HepG2 (cell line): ENCODE results near the gene FAM217B. TPM values are rescaled to one million over a fixed set of nuclear protein-coding genes. Genes with fewer than 3 reads are reported as not detected.

Experiments
- ATAC-seq: fragments of 200-7000 bp; cut with Tn5 transposase; 3 replicates; pipeline ENCODE4 v1.9.1; 2020; ENCODE audit warnings: mild to moderate bottlenecking, moderate library complexity
- BruUV-seq: library from RNA; stranded (reverse); fragments of 400-500 nt; replicated peaks from 2 replicates; lab custom pipeline; 2021; lab: Mats Ljungman, UMichigan
- CTCF ChIA-PET: fragments of 300-600 bp; formaldehyde crosslinking; extraction: SDS; loops from one replicate; lab custom pipeline; 2021; ENCODE audit warnings: low total read pairs, inconsistent platforms, low intra/inter-chr PET ratio; lab: Yijun Ruan, JAX
- POLR2A ChIA-PET: fragments of 350-600 bp; sonication (Branson Sonifier 250); formaldehyde crosslinking; loops from one replicate; lab custom pipeline; 2020; ENCODE audit warnings: antibody characterized with exemption, inconsistent platforms; lab: Yijun Ruan, JAX
- DNase-seq: peaks from one replicate; pipeline ENCODE4 v3.0.0-alpha.2; 2015; ENCODE audit warnings: low spot score
- FAIRE-seq: peaks from 3 replicates; lab custom pipeline; 2011; peaks lifted over from hg19 to GRCh38; lab: Jason Lieb, UNC
- H2AFZ ChIP-seq: one replicate; pipeline ENCODE4 v1.6.1; 2011; ENCODE audit warnings: low read length, inconsistent platforms
- H3K27ac ChIP-seq: fragments of 300-600 bp; 3 replicates; pipeline ENCODE4 v1.8.0; 2011; ENCODE audit warnings: mixed run types, mild to moderate bottlenecking, mixed read lengths, low read length, inconsistent platforms; ENCODE audit not compliant: insufficient read depth; ENCODE audit errors: extremely low read length
- H3K27me3 ChIP-seq, 2 experiments: fragments of 200-600 bp in 1 of 2; 2 replicates in 1 of 2; 3 replicates in 1 of 2; pipeline versions ENCODE4 v1.6.0 to v1.8.0; 2011; ENCODE audit warnings: low read length in 2 of 2, mild to moderate bottlenecking in 2 of 2, moderate library complexity in 2 of 2, inconsistent platforms in 1 of 2; ENCODE audit not compliant: insufficient read depth in 2 of 2, control insufficient read depth in 1 of 2
- H3K36me3 ChIP-seq, 2 experiments: fragments of 200-600 bp in 1 of 2; replicated peaks in 1 of 2; 2 replicates in 1 of 2; 3 replicates in 1 of 2; pipeline versions ENCODE4 v1.5.1 to v1.8.0; 2011; ENCODE audit warnings: low read length in 2 of 2, inconsistent platforms in 1 of 2; ENCODE audit not compliant: insufficient read depth in 2 of 2, control insufficient read depth in 1 of 2
- H3K4me1 ChIP-seq: 2 replicates; pipeline ENCODE4 v1.5.1; 2012; ENCODE audit warnings: low read length, inconsistent platforms; ENCODE audit not compliant: insufficient read depth
- H3K4me2 ChIP-seq: 2 replicates; pipeline ENCODE4 v1.6.0; 2011; ENCODE audit warnings: low read depth, low read length, inconsistent platforms
- H3K4me3 ChIP-seq, 3 experiments: fragments of 200-600 bp in 1 of 3; sonication (generic), shearing (Covaris generic) in 1 of 3; replicated peaks in 1 of 3; 2 replicates each; pipeline ENCODE4 v1.5.1; 2011 to 2016; ENCODE audit warnings: low read length in 3 of 3, inconsistent platforms in 2 of 3, low read depth in 2 of 3, mild to moderate bottlenecking in 2 of 3, control low read depth in 1 of 3, mixed read lengths in 1 of 3; ENCODE audit not compliant: insufficient read depth in 1 of 3
- H3K79me2 ChIP-seq: one replicate; pipeline ENCODE4 v1.6.1; 2011; ENCODE audit warnings: low read length, inconsistent platforms; ENCODE audit not compliant: insufficient read depth
- H3K9ac ChIP-seq: 2 replicates; pipeline ENCODE4 v1.6.0; 2011; ENCODE audit warnings: mild to moderate bottlenecking, low read depth, low read length, inconsistent platforms; ENCODE audit not compliant: insufficient read depth
- H3K9me3 ChIP-seq: 2 replicates; pipeline ENCODE4 v1.5.1; 2012; ENCODE audit warnings: mild to moderate bottlenecking, low read length
- H4K20me1 ChIP-seq: 2 replicates; pipeline ENCODE4 v1.6.0; 2011; ENCODE audit warnings: inconsistent platforms, mild to moderate bottlenecking, low read length, moderate library complexity; ENCODE audit not compliant: insufficient read depth
- ATRX ChIP-seq: sonication (generic); formaldehyde crosslinking; IDR thresholded peaks from 2 replicates; pipeline ENCODE4 v1.4.0; 2020; ENCODE audit warnings: missing genetic modification reagents, borderline replicate concordance
- EHMT2 ChIP-seq: fragments of 200-600 bp; sonication (generic); IDR thresholded peaks from 2 replicates; pipeline ENCODE4 v1.7.0; 2017; ENCODE audit warnings: antibody characterized with exemption, low read depth, low read length, borderline replicate concordance
- ERF ChIP-seq: IDR thresholded peaks from 2 replicates; pipeline ENCODE4 v1.6.1; 2018; ENCODE audit warnings: missing biosample characterization, missing genetic modification reagents
- GABPA ChIP-seq, 2 experiments: IDR thresholded peaks; 2 replicates each; pipeline ENCODE4 v1.6.1; 2011 to 2016; ENCODE audit warnings: low read depth in 2 of 2, low read length in 1 of 2, missing biosample characterization in 1 of 2, missing genetic modification characterization in 1 of 2
- HNRNPLL ChIP-seq: fragments of 200-400 bp; formaldehyde crosslinking; IDR thresholded peaks from 2 replicates; pipeline ENCODE4 v1.6.1; 2017; ENCODE audit warnings: mild to moderate bottlenecking, low read depth, low read length; ENCODE audit not compliant: poor library complexity, severe bottlenecking
- ISX ChIP-seq: sonication (generic); formaldehyde crosslinking; conservative IDR thresholded peaks from 2 replicates; pipeline ENCODE4 v1.5.0; 2020; ENCODE audit warnings: missing genetic modification reagents
- MEIS1 ChIP-seq: sonication (generic); formaldehyde crosslinking; IDR thresholded peaks from 2 replicates; pipeline ENCODE4 v1.9.0; 2021; ENCODE audit warnings: mild to moderate bottlenecking, missing genetic modification reagents, moderate library complexity, borderline replicate concordance
- MZF1 ChIP-seq: sonication (generic); formaldehyde crosslinking; IDR thresholded peaks from 2 replicates; pipeline ENCODE4 v1.8.1; 2023; ENCODE audit warnings: mild to moderate bottlenecking, missing genetic modification reagents, borderline replicate concordance
- SRSF4 ChIP-seq: fragments of 200-400 bp; formaldehyde crosslinking; IDR thresholded peaks from one replicate; pipeline ENCODE4 v1.6.1; 2018; ENCODE audit warnings: mild to moderate bottlenecking, low read depth, low read length, moderate library complexity; ENCODE audit not compliant: poor library complexity, severe bottlenecking
- ZBTB1 ChIP-seq: sonication (generic); formaldehyde crosslinking; IDR thresholded peaks from 2 replicates; pipeline ENCODE4 v1.4.0; 2020; ENCODE audit warnings: missing genetic modification reagents, borderline replicate concordance
- ZFP36L1 ChIP-seq: sonication (generic); formaldehyde crosslinking; IDR thresholded peaks from 2 replicates; pipeline ENCODE4 v1.8.0; 2022; ENCODE audit warnings: mild to moderate bottlenecking, missing genetic modification reagents, moderate library complexity
- ZNF207 ChIP-seq: fragments of 450-650 bp; IDR thresholded peaks from 2 replicates; pipeline ENCODE4 v1.6.1; 2016; ENCODE audit warnings: antibody characterized with exemption, borderline replicate concordance
- ZNF720 ChIP-seq: sonication (generic); formaldehyde crosslinking; IDR thresholded peaks from 2 replicates; pipeline ENCODE4 v1.4.0; 2020; ENCODE audit warnings: missing genetic modification reagents
- whole genome bisulfite sequencing: methylation state at CpG from one replicate; pipeline ENCODE4 v1.1.6; 2017; ENCODE audit warnings: low lambda C conversion rate; 5-methylcytosine and 5-hydroxymethylcytosine counted together
- in situ Hi-C: cut with HindIII; loops from 2 replicates; pipeline ENCODE4 v1.10.0; 2017; ENCODE audit warnings: low pct_unique_long_range_greater_than_20kb; ENCODE audit not compliant: extremely low pct_ligation_motif_present
- intact Hi-C: fragments of 100-400 bp; cut with micrococcal nuclease; formaldehyde crosslinking; loops from one replicate; pipeline ENCODE4 v1.10.0; 2022; ENCODE audit not compliant: unreplicated experiment
- polyA plus RNA-seq, 8 experiments: library from polyadenylated mRNA; depleted of rRNA in 3 of 8; stranded (reverse) in 7 of 8; unstranded in 1 of 8; fragments of >200 nt; fragmentation: Illumina TruSeq in 4 of 8; extraction: Trizol in 4 of 8; gene quantifications; 2 replicates each; pipeline versions ENCODE4 v1.2.1 to v1.2.3, GENCODE V29; 2011 to 2016; ENCODE audit warnings: low read depth in 4 of 8, missing spikeins in 1 of 8, mixed read lengths in 1 of 8; ENCODE audit not compliant: insufficient read depth in 1 of 8
- total RNA-seq, 5 experiments: library from RNA; depleted of rRNA; stranded (reverse); fragments of >200 nt; fragmentation: Illumina TruSeq; extraction: Trizol; gene quantifications; 2 replicates each; pipeline ENCODE4 v1.2.3, GENCODE V29; 2016; ENCODE audit warnings: low read depth in 1 of 5
- TF ChIP-seq, protein P1 (sequence below): sonication (generic); formaldehyde crosslinking; IDR thresholded peaks from 2 replicates; pipeline ENCODE4 v1.8.1; 2023; ENCODE audit warnings: missing genetic modification reagents, inconsistent platforms, borderline replicate concordance

Gene FAM217B
- total and polyA plus RNA-seq, 2 of the 13 experiments (the other 11 are each of a cell fraction or from before 2014, with no cell fraction given) = 11.1 to 14.3 TPM

DNA sequence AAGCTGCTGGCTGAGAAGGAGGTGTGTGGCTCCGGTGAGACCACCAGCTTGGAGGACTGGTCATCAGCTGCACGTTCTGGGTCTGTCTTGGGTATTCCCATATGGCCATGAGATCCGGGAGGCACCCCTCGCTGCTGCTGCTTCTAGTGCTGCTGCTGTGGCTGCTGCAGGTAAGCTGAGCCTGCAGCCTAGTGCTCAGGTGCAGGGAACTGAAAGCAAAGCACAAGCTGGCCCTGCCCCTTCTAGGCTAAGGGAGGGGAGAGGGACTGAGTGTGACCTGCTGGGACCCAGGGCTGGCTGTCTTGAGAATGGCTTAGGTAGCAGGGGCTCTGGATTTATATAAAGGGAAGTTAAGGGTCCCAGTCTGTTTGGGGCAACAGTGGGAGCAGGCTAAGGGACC is 18.4 kb downstream of the FAM217B start:
- H3K4me1 ChIP-seq = no peaks in the 10 kb centered on the region
- no peak for DNase-seq
- H3K79me2 ChIP-seq = no peaks in the 10 kb centered on the region
- H3K27ac ChIP-seq = no peak overlapping the region
- POLR2A ChIA-PET = no interaction called here
- FAIRE-seq = no peak
- CTCF ChIA-PET = no interaction called here
- H3K9ac ChIP-seq = no peak overlapping the region
- H3K27me3 ChIP-seq = no peaks in the 10 kb centered on the region; a peak in 1 of 5 replicates
- intact Hi-C loops (no loop called here), in situ Hi-C loops (no loop called here)
- ATAC-seq = no peak
- H3K9me3 ChIP-seq = no peaks in the 10 kb centered on the region
- H4K20me1 ChIP-seq = no peaks in the 10 kb centered on the region
- H3K4me3 ChIP-seq = no peak overlapping the region
- H3K4me2 ChIP-seq = no peak overlapping the region
- H3K36me3 ChIP-seq = no peaks in the 10 kb centered on the region
- H2AFZ ChIP-seq = no peak overlapping the region
- TF ChIP-seq HNRNPLL (no peak), ZNF207 (no peak), ATRX (no peak), ERF (CRISPR knock-in tag) (no peak), GABPA (IDR thresholded peaks at IDR 0.05; ENCODE audit: low read depth, low read length) (no peak), GABPA (CRISPR knock-in tag; IDR thresholded peaks at IDR 0.05; ENCODE audit: low read depth) (no peak), ZFP36L1 (CRISPR knock-in tag) (no peak), SRSF4 (no peak), MZF1 (CRISPR knock-in tag) (no peak), ZBTB1 (no peak), ISX (no peak)
- no TSS peak for BruUV-seq
- 68% methylated on average over 4 of the region's 4 CpGs for WGBS

DNA sequence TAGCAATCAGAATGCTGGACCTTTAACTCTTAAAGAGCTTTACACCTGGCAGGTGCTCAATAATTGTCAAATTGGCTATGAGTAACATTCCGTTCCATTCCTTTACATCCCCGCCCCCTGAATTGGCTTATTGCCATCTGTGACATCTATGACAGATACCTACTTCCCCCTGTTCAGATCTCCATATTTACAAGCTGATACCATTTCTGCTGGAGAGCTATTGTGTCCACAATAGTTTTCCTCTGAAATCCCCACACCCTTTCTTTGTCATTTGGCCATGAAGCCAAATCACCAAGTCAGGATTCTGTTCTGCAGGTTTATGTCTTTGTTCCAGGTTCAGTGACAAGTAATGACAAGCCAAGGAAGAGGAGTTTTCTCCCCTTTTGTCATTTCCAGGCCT is 21.2 kb downstream of the FAM217B start:
- CTCF ChIA-PET = no interaction called here
- Histone ChIP-seq H3K79me2 (no peaks in the 10 kb centered on the region), H3K27me3 (no peaks in the 10 kb centered on the region; a peak in 1 of 5 replicates), H3K4me2 (no peak overlapping the region), H3K9ac (no peak overlapping the region), H4K20me1 (no peaks in the 10 kb centered on the region), H2AFZ (no peak overlapping the region), H3K36me3 (no peaks in the 10 kb centered on the region), H3K4me3 (no peak overlapping the region), H3K9me3 (no peaks in the 10 kb centered on the region), H3K27ac (no peak overlapping the region), H3K4me1 (no peaks in the 10 kb centered on the region)
- FAIRE-seq (no peak), DNase-seq (no peak), ATAC-seq (no peak)
- in situ Hi-C loops (no loop called here), intact Hi-C loops (no loop called here)
- 77% methylated on average over 2 of the region's 2 CpGs for WGBS
- POLR2A ChIA-PET = no interaction called here
- BruUV-seq = no TSS peak
- TF ChIP-seq, protein P1, sequence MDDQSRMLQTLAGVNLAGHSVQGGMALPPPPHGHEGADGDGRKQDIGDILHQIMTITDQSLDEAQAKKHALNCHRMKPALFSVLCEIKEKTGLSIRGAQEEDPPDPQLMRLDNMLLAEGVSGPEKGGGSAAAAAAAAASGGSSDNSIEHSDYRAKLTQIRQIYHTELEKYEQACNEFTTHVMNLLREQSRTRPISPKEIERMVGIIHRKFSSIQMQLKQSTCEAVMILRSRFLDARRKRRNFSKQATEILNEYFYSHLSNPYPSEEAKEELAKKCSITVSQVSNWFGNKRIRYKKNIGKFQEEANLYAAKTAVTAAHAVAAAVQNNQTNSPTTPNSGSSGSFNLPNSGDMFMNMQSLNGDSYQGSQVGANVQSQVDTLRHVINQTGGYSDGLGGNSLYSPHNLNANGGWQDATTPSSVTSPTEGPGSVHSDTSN (CRISPR knock-in tag) = no peak
- TF ChIP-seq MEIS1 (CRISPR knock-in tag) = no peak
- TF ChIP-seq EHMT2 = no peak
- TF ChIP-seq ZNF720 (CRISPR knock-in tag) = no peak
